Hematopoietic multipotent progenitor cell (in vitro differentiated cells): ENCODE results near the gene JAKMIP2. TPM values are rescaled to one million over a fixed set of nuclear protein-coding genes. Genes with fewer than 3 reads are reported as not detected.

Experiments used
- DNase-seq, 3 donors: peaks; one replicate each; pipeline ENCODE4 v3.0.0-alpha.2; 2011 to 2015; ENCODE audit warnings: low read depth in 2 of 3, low spot score in 2 of 3
- total RNA-seq: library from RNA; depleted of rRNA; stranded (reverse); fragments of >200 nt; gene quantifications from one replicate; pipeline ENCODE4 v1.2.3, GENCODE V29; 2012

JAKMIP2 gene
- total RNA-seq, 1 donor, result 8.6 TPM

DNA sequence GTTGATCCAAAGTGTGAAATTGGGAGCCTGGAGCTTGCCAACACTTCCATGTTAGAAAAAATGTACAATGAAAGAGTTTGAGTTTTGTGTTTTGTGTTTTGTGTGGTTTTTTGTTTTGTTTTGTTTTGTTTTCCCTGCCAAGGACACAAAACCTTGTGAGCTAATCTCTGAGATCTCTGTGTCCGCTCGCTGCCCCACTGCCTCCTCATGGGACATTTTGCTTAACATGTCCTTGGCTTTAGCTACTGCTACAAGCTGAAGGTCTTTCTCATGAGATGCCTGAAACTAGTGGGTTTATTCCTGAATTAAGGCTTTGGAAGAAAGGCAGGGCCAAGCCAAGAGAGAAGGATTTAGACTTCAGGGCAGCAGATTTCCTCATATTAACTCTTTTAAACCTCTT is 7.3 kb upstream of the JAKMIP2 start:
- DNase-seq, result no peak

DNA sequence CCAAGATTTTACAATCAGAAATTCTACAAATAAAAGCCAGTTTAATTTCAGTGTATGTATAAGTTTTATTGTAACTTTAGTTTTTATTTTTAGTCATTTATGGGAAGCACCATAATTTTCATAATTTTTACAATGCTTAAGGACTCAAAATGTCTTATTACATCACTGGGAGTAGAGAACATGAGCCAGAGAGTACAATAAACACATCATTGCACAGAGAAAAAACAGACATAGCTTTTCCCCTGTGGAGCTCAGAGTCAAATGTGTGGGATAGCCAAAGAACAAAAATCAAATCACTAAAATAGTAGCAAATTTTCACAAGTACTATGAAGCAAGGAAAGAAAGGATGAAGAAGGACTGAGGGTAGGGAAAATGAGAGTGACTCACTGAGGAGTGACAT is 5.5 kb upstream of the JAKMIP2 start:
- no peak for DNase-seq

DNA sequence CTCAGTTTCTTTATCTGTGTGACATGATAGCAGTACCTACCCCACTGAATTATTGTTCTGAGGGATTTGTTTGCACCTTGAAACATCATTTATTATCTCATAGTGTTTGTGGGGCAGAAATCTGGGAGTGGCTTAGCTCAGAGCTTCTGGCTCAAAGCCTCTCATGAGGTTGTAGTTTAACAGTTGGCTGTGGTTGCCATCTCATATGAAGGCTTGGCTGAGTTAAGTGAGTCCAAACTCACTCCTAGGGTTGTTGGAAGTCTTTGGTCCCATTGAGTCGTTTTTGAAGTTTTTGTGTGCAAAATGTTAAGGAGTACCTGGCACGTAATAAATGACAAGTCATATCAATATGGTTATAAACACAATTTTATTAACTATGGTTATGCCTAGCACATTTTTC is 3.6 kb upstream of the JAKMIP2 start:
- no peak for DNase-seq

DNA sequence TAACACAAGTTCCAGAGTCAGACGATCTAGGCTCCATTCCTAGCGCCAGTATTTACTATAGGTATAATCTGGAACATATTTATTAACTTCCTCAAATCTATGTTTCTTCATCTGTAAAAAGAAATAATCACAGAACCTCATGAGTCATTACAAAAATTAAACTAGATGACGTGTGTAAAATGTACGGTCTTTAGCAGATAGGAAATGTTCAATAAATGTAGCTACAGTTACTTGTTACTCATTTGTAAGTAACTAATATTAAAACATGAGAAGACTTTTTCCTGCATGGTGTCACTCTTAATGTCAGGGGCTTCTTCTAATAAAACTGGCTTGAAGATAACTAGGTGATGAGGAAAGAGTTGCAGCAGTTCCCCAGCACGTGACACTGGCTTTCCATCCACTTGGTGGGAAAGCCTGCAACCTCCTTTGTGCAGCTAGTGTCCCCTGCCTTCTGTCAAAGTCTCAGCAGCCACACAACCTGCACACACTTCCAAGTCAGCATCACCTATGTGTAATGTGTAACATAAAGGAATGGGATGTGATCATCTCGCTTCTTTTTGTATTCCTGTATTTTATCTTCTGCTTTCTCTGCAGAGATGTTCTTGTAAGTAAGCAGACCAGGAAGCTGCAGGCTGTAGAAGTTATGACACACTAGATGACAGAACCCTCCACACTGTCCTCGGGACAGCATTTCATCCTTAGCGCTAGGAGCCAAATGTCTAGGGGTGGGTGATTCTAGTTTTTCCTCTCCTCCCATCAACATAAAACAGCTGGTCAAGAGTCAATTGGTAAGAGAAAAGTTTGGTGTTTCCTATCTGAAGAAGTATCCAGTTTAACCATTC is 1.8 kb upstream of the JAKMIP2 start:
- DNase-seq, result no peak

DNA sequence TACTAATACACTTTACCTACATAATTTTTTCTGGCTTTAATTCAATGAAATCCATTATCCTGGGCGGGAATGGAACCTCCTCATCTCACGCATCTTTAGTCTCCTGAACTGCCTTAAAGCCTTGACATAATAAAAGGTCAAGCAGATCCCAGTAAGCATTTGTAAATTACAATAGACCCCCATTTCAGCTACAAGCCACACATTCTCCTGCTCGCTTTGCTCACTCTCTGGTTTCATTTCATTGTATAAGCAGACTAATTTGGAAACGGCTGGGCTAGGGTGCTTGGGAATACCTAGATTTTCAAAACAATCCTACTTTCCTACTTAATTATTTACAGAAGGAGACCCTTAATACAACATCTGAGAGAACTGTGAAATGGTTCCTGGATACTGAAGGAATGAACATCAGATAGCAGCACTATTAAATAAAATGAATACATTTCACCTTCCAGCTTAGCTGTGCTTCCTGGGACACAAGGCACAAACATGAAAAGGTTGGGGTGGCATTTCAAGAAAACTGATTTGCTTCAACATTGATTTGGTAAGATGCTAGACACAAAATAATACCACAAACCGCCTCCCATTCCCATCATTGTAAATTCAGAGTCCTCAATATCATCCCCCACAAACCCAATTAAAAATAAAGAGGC is 1.5 kb downstream of the JAKMIP2 start:
- DNase-seq, result no peak

DNA sequence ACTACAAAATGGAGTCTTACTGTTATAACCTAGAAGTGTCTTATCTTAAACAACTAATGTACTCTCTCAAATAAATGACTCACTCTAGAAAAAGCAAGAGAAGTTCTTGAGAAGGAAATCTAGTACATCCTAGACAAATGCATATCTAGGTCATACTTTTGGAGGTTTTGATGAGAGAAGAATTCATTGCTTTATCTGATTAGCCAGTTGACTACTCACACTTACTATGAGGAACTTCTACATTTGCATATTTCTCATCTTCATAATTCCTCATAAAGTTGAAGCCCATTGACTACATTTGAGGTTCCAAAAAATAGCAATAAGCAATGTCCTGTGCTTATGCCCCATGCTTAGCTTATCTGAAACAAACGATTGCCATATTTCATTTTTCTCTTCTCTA is 2.8 kb downstream of the JAKMIP2 start:
- DNase-seq, result no peak

DNA sequence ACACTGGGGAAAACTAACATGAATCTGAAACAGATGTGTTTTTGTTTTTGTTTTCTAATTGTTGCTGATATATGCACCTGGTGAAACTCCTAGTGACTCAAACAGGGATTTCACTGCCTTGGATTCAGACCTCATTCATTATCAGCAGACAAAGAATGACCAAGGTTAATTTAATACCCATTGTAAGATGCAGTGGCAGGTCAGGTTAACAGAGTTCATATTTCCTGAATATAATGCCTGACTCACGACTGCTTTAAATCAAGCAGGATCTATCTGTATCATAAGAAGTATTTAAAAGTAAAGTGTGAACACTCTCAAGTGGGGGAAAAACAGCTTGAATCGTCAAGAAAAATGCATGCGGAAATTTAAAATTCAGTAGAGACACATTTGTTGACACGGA is 5.5 kb downstream of the JAKMIP2 start:
- no peak for DNase-seq

DNA sequence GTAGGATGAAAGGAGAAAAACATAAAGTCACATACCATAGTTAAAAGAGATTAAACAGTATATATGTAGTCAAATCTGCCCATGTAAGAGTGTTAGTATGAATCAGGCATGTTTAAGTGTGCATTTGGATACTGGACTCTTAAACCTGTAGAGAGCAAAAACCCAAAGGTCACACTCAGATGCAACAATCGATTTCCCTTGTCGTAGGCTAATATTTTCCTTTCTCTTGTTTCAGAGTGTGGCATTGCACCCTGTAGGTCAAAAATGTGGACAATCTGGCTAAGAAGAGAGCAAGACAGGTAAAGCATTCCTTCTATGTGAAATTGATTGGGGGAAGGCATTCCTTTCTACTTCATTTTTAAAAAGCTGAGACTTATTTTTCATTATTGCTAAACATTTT is 8.9 kb downstream of the JAKMIP2 start:
- no peak for DNase-seq

DNA sequence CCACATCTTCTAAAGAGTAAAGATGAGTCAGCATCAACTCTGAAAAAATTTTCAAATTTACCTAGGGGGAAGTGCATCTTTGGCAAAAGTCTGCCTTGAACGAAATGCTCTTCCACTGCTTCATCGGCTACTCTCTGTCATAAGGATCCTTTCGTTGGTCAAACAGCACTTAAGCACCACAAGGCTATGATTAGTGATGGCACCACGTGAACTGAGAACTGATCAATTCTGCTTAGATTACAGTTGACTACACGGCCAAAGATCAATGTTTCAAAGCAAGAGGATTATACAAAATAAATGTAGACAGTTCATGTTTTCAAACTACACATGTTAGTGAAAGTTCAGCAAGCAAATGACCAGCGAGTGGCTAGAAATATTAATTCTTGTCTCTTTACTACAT is 9.4 kb downstream of the JAKMIP2 start:
- no peak for DNase-seq

DNA sequence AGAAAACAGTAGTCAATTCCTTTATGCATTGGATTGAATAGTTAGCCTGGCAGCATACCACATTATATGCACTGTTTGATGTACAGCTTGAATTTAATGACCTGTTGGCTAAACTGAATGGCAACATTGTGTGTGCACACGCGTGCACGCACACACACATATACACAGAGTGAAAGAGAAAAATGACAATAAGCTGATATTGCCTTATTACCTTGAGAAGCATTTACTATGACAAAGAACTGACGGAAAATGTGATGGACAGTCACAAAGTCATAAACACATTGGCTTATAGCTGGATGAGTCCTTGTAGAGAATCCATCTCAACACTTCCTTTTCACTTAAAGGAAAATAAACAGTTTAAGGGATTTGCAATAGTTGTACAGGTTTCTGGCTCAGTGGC is 15.5 kb downstream of the JAKMIP2 start:
- no peak for DNase-seq

DNA sequence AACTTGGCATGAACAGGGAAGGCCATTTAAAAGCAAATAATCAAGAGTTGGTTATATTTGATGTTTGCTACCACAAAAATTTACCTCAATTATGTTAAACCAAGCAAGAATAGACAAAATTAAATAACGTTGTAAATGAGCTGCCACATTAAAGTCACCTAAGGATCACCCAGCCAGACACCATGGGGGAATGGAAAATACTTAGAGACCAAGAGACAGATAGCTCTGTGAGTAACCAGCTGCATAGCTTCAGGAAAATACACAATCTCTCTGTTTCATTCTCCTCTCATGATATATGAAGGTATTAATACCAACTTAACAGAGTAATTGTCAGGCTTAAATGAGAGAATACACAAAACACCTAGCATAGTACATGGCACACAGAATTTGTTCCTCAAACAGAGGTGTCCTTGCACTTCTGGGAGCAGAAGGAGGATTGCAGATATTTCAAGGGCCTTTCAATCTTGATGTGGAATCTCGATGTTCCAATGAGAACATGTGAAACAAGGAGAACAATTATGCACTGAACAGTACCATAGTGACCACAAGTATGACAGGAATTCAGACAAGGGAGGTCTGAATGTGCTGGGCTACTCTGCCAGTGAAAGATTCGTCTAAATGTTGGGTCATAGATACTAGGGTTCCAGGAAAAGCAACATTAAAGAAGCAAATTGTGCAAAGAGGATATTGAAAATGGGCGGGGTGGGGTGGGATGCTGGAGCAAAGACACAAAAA is 18.6 kb downstream of the JAKMIP2 start:
- DNase-seq, result no peak

DNA sequence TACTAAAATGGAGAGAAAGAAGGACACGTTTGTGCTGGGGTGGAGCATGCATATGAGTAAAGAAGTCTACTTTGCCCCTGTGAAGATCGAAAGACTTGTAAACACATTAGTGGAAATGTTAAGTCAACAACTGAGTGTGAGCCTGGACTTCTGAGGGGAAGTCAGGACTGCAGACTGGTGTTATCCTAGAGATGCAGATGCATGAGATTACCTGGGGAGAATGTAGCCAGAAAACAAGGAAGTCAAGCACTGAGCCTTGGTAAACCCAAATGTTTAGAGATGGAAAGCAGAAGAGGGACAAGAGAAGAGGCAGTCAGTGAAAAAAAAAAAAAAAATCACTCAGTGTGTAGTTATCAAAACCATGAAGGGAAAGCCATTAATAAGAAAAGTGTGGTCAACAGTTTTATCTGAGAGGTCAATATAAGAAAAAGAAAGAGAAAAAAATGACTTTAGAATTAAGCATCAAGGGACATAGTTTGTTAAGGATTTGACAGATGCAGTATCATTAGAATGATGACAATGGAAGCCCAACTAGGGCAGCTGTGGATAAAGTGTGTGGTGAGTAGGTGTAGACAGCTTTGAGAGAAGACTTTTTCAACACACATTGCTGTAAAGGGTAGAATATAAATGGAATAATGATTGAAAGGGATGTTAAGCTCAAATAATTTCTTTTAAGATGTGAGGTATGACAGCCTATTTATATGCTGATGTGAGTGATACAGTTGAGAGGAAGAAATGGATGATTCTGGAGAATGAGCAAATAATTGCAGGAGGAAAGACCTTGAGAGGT is 22.2 kb downstream of the JAKMIP2 start:
- DNase-seq, result no peak

DNA sequence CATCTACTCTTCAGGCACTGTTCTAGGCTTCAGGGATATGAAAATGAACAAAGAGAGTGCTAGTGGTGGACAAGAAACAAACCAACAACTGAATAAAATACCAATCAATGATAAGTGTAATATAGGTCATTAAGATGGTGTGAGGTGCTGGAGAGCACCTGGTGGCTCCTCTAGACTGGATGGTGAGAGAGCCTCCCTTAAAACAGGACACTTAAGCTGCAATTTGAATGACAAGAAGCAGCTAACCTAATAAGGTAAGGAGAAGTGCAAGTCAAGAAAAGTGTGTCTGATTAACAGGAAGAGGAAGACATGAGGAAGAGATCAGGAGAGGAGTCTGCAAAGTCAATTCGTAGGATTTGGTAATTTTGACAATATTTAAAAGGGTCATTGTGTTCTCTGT is 23.1 kb downstream of the JAKMIP2 start:
- no peak for DNase-seq

DNA sequence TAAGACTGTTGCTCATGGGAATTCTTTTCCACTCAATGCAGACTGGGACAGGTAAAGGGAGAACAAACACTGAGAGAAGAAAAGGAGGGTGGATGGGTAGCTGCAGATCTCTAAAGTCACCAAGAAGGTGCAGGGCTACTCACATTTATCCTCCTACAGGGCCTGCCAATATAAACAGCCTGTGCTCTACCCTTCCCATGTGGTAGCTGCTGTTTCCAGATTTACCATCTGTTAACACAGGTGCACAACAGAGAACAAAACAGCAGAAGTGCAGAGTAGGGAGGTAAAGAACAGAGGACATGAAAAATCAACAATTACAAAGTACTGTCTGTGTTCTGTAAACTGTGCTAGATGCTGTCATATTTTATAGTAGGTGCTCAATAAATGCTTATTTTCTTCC is 26.0 kb downstream of the JAKMIP2 start:
- DNase-seq, result no peak

DNA sequence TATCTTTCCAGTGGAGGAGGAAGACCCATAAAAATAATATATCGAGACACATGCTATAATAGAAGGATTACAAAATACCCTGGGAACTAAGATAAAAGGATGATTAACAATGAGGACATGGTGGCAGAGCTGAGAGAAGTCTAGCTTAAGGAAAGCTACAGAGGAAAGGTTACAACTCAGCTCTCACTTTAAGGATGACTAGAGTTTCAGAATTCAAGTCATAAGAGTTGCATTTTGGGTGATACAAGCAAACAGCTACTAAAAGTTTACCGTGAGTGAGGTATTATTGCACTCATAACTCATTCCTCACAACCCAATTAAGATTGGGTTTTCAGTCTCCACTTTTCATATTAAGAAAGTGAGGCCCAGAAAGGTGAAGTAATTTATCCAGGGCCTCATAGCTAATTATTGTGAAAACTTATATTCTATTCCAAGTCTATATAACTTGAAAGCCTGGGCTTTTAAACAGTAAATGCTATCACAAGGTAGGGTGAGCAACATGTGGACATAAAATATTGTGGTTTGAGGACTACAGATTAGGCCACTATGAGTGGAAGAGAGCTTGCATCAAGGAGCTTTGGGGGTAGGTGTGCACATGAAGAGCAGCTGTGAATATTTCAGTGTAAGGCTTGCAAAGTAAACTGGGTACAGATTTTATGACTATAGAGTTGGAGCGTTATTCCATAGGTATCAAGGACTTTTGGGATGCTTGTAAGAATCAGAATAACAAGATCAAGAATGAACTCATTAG is 28.0 kb downstream of the JAKMIP2 start:
- DNase-seq, result no peak

DNA sequence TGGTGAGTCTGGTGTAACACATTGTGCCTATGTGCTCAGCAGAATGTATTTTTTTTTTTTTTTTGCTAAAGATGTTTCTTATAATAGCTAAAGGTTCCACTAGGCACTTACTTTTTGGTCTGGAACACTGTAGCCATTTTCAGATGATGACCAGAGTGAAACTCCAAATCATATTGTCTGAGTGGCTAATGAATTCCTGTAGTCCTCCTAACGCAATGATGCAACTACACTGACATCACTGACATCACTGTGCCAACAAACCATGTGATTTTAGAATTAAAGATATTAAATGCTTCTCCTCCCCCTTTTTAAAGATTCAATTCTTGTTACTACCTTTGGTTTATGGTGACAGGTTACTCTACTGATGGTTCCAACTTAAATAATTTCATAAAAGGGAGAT is 28.8 kb downstream of the JAKMIP2 start:
- no peak for DNase-seq

DNA sequence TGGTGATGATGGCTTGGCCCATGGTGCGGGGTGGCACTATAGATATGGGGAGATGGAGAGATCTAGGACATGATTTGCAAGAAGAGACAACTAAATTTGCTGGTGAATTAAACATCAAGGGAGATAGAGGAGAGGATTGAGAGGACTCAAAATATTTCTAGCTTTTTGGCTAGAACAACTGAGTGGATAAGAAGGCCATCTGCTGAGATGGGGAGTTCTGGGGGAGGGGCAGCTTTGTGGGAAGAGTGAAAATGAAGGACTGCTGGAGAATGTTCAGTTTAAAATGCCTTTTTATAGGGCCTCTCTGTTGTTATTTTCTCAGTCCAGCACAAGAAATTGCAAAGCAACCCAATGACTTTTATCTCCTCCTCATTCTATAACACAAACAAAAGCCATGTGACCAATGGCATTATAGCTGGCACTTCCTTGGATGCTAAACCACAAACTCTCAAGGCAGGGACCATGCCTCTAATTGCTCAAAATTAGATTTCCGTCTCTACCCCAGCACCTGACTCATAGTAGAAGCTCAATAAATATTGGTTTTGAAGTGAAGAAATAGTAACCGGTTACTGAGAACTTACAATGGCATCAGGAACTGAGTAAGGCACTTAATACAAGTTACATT is 29.8 kb downstream of the JAKMIP2 start:
- no peak for DNase-seq

DNA sequence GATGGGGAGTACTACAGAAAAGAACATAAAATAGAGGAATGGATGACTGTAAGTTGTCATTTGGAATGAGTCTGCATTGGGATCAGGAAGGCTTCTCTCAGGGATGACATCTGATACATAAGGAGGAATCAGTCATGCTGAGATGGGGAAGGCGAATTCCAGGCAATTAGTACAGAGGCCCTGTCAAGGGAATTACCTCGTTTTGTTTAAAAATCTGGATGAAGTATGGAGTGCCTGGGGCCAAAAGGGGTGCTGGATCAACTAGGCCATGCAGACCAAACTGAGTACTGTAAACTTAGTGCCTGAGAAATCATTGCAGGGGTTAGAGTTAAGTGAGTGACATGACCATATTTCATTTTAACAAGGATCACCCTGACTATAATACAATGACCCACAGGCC is 30.5 kb downstream of the JAKMIP2 start:
- DNase-seq, result no peak

DNA sequence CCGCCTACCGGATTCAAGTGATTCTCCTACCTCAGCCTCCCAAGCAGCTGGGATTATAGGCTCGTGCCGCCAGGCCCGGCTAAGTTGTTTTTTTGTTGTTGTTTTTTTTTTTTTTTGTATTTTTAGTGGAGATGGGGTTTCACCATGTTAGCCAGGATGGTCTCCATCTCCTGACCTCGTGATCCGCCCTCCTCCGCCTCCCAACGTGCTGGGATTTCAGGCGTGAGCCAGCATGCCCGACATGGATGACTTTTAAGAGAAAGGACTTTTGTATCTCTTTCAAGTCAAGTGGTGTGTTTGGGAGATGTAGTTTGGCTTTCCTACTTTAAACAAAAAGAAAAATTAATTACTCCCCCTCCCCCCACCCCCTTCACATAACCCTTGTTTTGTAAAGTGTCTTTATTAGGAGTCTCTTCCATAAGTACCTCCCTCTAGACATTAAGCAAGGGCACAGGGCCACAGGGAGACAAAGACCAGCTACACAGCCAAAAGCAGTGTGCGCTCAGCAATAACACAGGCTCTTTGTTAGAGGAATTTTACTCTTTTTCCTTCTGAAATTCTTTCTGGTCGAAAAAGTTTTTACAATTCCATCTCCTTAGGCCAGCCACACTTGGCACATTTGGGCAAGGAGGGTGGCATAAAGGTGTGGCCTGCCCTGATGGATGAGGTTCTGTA is 31.2 kb downstream of the JAKMIP2 start:
- no peak for DNase-seq
